Left kidney (tissue), 8 donors: ENCODE data around the gene ABCA9. TPM values are rescaled to one million over a fixed set of nuclear protein-coding genes. Genes with fewer than 3 reads are reported as not detected.
"Not testable (repeated sequence)": the region's sequence is repeated elsewhere in the genome, so short reads cannot be mapped to it uniquely, and the experiment has no call there.

Experiments used
- DNase-seq: peaks from one replicate; pipeline ENCODE4 v3.0.0-alpha.2; 2013
- long read RNA-seq, 8 donors: transcript quantifications; one replicate each; lab custom pipeline, GENCODE V29; 2026
- polyA plus RNA-seq: library from polyadenylated mRNA; unstranded; fragments of 120-200 nt; gene quantifications from one replicate; pipeline ENCODE4 v1.2.1, GENCODE V29; 2013; ENCODE audit not compliant: insufficient read length

The ABCA9 gene
- 4.2 TPM for polyA plus RNA-seq
- long read RNA-seq, donor 1: 0 reads
- long read RNA-seq, donor 2: 0 reads
- long read RNA-seq, donor 3: 0 reads
- long read RNA-seq, donor 4: 0 reads
- long read RNA-seq, donor 5: 0 reads
- long read RNA-seq, donor 6: 0 reads
- long read RNA-seq, donor 7: 0 reads
- long read RNA-seq, donor 8: 0 reads

- no peak for DNase-seq
These were observed at the start of gene ABCA9 for GRCh38 chr17:69060822-69061221. Gene ABCA9, minus strand, starts transcription at chr17:69060927. Its CDS starts 9,801 bp downstream, at chr17:69051126.

GRCh38 chr17:69105907-69106730 is 45.4 kb upstream of the ABCA9 start:
- DNase-seq: no peak

- DNase-seq: no peak
These were observed 43.0 kb upstream of the ABCA9 start for GRCh38 chr17:69103557-69104233.

GRCh38 chr17:69098625-69099024 is 37.9 kb upstream of the ABCA9 start:
- DNase-seq: no peak

- DNase-seq: no peak
These were observed 35.8 kb upstream of the ABCA9 start for GRCh38 chr17:69096541-69096940.

- no peak for DNase-seq
These were observed 33.3 kb upstream of the ABCA9 start for GRCh38 chr17:69093995-69094394.

GRCh38 chr17:69093279-69093789 is 32.6 kb upstream of the ABCA9 start:
- peak; percentile 1 for DNase-seq

GRCh38 chr17:69090365-69090764 is 29.6 kb upstream of the ABCA9 start:
- DNase-seq: no peak

- no peak for DNase-seq
These were observed 28.0 kb upstream of the ABCA9 start for GRCh38 chr17:69088643-69089200.

GRCh38 chr17:69086641-69087040 is 25.9 kb upstream of the ABCA9 start:
- DNase-seq: no peak

- DNase-seq: no peak
These were observed 24.2 kb upstream of the ABCA9 start for GRCh38 chr17:69084911-69085310.

- DNase-seq: no peak
These were observed 22.0 kb upstream of the ABCA9 start for GRCh38 chr17:69082696-69083095.

- DNase-seq: no peak
These were observed 18.1 kb upstream of the ABCA9 start for GRCh38 chr17:69078864-69079263.

GRCh38 chr17:69075823-69076222 is 15.1 kb upstream of the ABCA9 start:
- DNase-seq: no peak

GRCh38 chr17:69073392-69073791 is 12.7 kb upstream of the ABCA9 start:
- not testable (repeated sequence) for DNase-seq

GRCh38 chr17:69072803-69073256 is 12.1 kb upstream of the ABCA9 start:
- not testable (repeated sequence) for DNase-seq

- not testable (repeated sequence) for DNase-seq
These were observed 10.5 kb upstream of the ABCA9 start for GRCh38 chr17:69071233-69071586.

- not testable (repeated sequence) for DNase-seq
These were observed 9.9 kb upstream of the ABCA9 start for GRCh38 chr17:69070378-69071232.

GRCh38 chr17:69069226-69069750 is 8.6 kb upstream of the ABCA9 start:
- no peak for DNase-seq

- DNase-seq: no peak
These were observed 6.7 kb upstream of the ABCA9 start for GRCh38 chr17:69067274-69068047.
